HepG2 (cell line): ENCODE measurements around the gene INTS6L. TPM values are rescaled to one million over a fixed set of nuclear protein-coding genes. Genes with fewer than 3 reads are reported as not detected.

Experiments used
- ATAC-seq: fragments of 200-7000 bp; cut with Tn5 transposase; 3 replicates; pipeline ENCODE4 v1.9.1; 2020; ENCODE audit warnings: mild to moderate bottlenecking, moderate library complexity
- BruUV-seq: library from RNA; stranded (reverse); fragments of 400-500 nt; replicated peaks from 2 replicates; lab custom pipeline; 2021; lab: Mats Ljungman, UMichigan
- CTCF ChIA-PET: fragments of 300-600 bp; formaldehyde crosslinking; extraction: SDS; loops from one replicate; lab custom pipeline; 2021; ENCODE audit warnings: low total read pairs, inconsistent platforms, low intra/inter-chr PET ratio; lab: Yijun Ruan, JAX
- POLR2A ChIA-PET: fragments of 350-600 bp; sonication (Branson Sonifier 250); formaldehyde crosslinking; loops from one replicate; lab custom pipeline; 2020; ENCODE audit warnings: antibody characterized with exemption, inconsistent platforms; lab: Yijun Ruan, JAX
- DNase-seq: peaks from one replicate; pipeline ENCODE4 v3.0.0-alpha.2; 2015; ENCODE audit warnings: low spot score
- FAIRE-seq: peaks from 3 replicates; lab custom pipeline; 2011; peaks lifted over from hg19 to GRCh38; lab: Jason Lieb, UNC
- H2AFZ ChIP-seq: one replicate; pipeline ENCODE4 v1.6.1; 2011; ENCODE audit warnings: low read length, inconsistent platforms
- H3K27ac ChIP-seq: fragments of 300-600 bp; 3 replicates; pipeline ENCODE4 v1.8.0; 2011; ENCODE audit warnings: mixed run types, mild to moderate bottlenecking, mixed read lengths, low read length, inconsistent platforms; ENCODE audit not compliant: insufficient read depth; ENCODE audit errors: extremely low read length
- H3K27me3 ChIP-seq, 2 experiments: fragments of 200-600 bp in 1 of 2; 2 replicates in 1 of 2; 3 replicates in 1 of 2; pipeline versions ENCODE4 v1.6.0 to v1.8.0; 2011; ENCODE audit warnings: low read length in 2 of 2, mild to moderate bottlenecking in 2 of 2, moderate library complexity in 2 of 2, inconsistent platforms in 1 of 2; ENCODE audit not compliant: insufficient read depth in 2 of 2, control insufficient read depth in 1 of 2
- H3K36me3 ChIP-seq, 2 experiments: fragments of 200-600 bp in 1 of 2; replicated peaks in 1 of 2; 2 replicates in 1 of 2; 3 replicates in 1 of 2; pipeline versions ENCODE4 v1.5.1 to v1.8.0; 2011; ENCODE audit warnings: low read length in 2 of 2, inconsistent platforms in 1 of 2; ENCODE audit not compliant: insufficient read depth in 2 of 2, control insufficient read depth in 1 of 2
- H3K4me1 ChIP-seq: 2 replicates; pipeline ENCODE4 v1.5.1; 2012; ENCODE audit warnings: low read length, inconsistent platforms; ENCODE audit not compliant: insufficient read depth
- H3K4me2 ChIP-seq: 2 replicates; pipeline ENCODE4 v1.6.0; 2011; ENCODE audit warnings: low read depth, low read length, inconsistent platforms
- H3K4me3 ChIP-seq, 3 experiments: fragments of 200-600 bp in 1 of 3; sonication (generic), shearing (Covaris generic) in 1 of 3; replicated peaks in 1 of 3; 2 replicates each; pipeline ENCODE4 v1.5.1; 2011 to 2016; ENCODE audit warnings: low read length in 3 of 3, inconsistent platforms in 2 of 3, low read depth in 2 of 3, mild to moderate bottlenecking in 2 of 3, control low read depth in 1 of 3, mixed read lengths in 1 of 3; ENCODE audit not compliant: insufficient read depth in 1 of 3
- H3K79me2 ChIP-seq: one replicate; pipeline ENCODE4 v1.6.1; 2011; ENCODE audit warnings: low read length, inconsistent platforms; ENCODE audit not compliant: insufficient read depth
- H3K9ac ChIP-seq: 2 replicates; pipeline ENCODE4 v1.6.0; 2011; ENCODE audit warnings: mild to moderate bottlenecking, low read depth, low read length, inconsistent platforms; ENCODE audit not compliant: insufficient read depth
- H3K9me3 ChIP-seq: 2 replicates; pipeline ENCODE4 v1.5.1; 2012; ENCODE audit warnings: mild to moderate bottlenecking, low read length
- H4K20me1 ChIP-seq: 2 replicates; pipeline ENCODE4 v1.6.0; 2011; ENCODE audit warnings: inconsistent platforms, mild to moderate bottlenecking, low read length, moderate library complexity; ENCODE audit not compliant: insufficient read depth
- FOXO1 ChIP-seq: sonication (generic); formaldehyde crosslinking; IDR thresholded peaks from 2 replicates; pipeline ENCODE4 v1.4.0; 2020; ENCODE audit warnings: missing genetic modification reagents
- SPEN ChIP-seq: sonication (generic); formaldehyde crosslinking; IDR thresholded peaks from 2 replicates; pipeline ENCODE4 v1.5.1; 2020; ENCODE audit warnings: low read depth, mild to moderate bottlenecking, missing genetic modification reagents
- SRSF1 ChIP-seq: fragments of 200-400 bp; formaldehyde crosslinking; optimal IDR thresholded peaks from 2 replicates; pipeline ENCODE3; 2017; ENCODE audit warnings: mild to moderate bottlenecking, low read depth, low read length, moderate library complexity
- ZNF407 ChIP-seq: sonication (generic); formaldehyde crosslinking; IDR thresholded peaks from one replicate; pipeline ENCODE4 v1.5.1; 2020; ENCODE audit warnings: mild to moderate bottlenecking, missing genetic modification reagents; ENCODE audit errors: not compliant biosample characterization
- ZNF883 ChIP-seq: sonication (generic); formaldehyde crosslinking; IDR thresholded peaks from 2 replicates; pipeline ENCODE4 v1.5.1; 2020; ENCODE audit warnings: mild to moderate bottlenecking, missing genetic modification reagents; ENCODE audit errors: not compliant biosample characterization
- ZSCAN31 ChIP-seq: sonication (generic); formaldehyde crosslinking; IDR thresholded peaks from 2 replicates; pipeline ENCODE4 v1.5.0; 2020; ENCODE audit warnings: low read depth, mild to moderate bottlenecking, missing genetic modification reagents
- in situ Hi-C: cut with HindIII; loops from 2 replicates; pipeline ENCODE4 v1.10.0; 2017; ENCODE audit warnings: low pct_unique_long_range_greater_than_20kb; ENCODE audit not compliant: extremely low pct_ligation_motif_present
- intact Hi-C: fragments of 100-400 bp; cut with micrococcal nuclease; formaldehyde crosslinking; loops from one replicate; pipeline ENCODE4 v1.10.0; 2022; ENCODE audit not compliant: unreplicated experiment
- polyA plus RNA-seq, 8 experiments: library from polyadenylated mRNA; depleted of rRNA in 3 of 8; stranded (reverse) in 7 of 8; unstranded in 1 of 8; fragments of >200 nt; fragmentation: Illumina TruSeq in 4 of 8; extraction: Trizol in 4 of 8; gene quantifications; 2 replicates each; pipeline versions ENCODE4 v1.2.1 to v1.2.3, GENCODE V29; 2011 to 2016; ENCODE audit warnings: low read depth in 4 of 8, missing spikeins in 1 of 8, mixed read lengths in 1 of 8; ENCODE audit not compliant: insufficient read depth in 1 of 8
- total RNA-seq, 5 experiments: library from RNA; depleted of rRNA; stranded (reverse); fragments of >200 nt; fragmentation: Illumina TruSeq; extraction: Trizol; gene quantifications; 2 replicates each; pipeline ENCODE4 v1.2.3, GENCODE V29; 2016; ENCODE audit warnings: low read depth in 1 of 5

The INTS6L gene
- total and polyA plus RNA-seq, 2 of the 13 experiments (the other 11 are each of a cell fraction or from before 2014, with no cell fraction given): not detected

- no peak for TF ChIP-seq ZNF407 (CRISPR knock-in tag)
- no peak for TF ChIP-seq SRSF1
- no peak for TF ChIP-seq SPEN
- no peak for TF ChIP-seq ZSCAN31 (CRISPR knock-in tag)
- TF ChIP-seq, all 625 proteins: peak for 0
These were observed 22.2 kb upstream of the INTS6L start (continued) for GRCh38 chrX:135498236-135498635.

- H3K9ac ChIP-seq: no peak overlapping the region
- no peak for TF ChIP-seq FOXO1 (CRISPR knock-in tag)
- TF ChIP-seq ZNF883 (CRISPR knock-in tag): no peak
- no peaks in the 10 kb centered on the region for H3K79me2 ChIP-seq
- no peak for ATAC-seq
- ChIA-PET CTCF (no interaction called here), POLR2A (no interaction called here)
- H3K4me2 ChIP-seq: no peak overlapping the region
- H4K20me1 ChIP-seq: no peaks in the 10 kb centered on the region
- no peak overlapping the region for H2AFZ ChIP-seq
- H3K36me3 ChIP-seq: no peaks in the 10 kb centered on the region
- in situ Hi-C loops (no loop called here), intact Hi-C loops (no loop called here)
- H3K27me3 ChIP-seq: no peaks in the 10 kb centered on the region
- no peaks in the 10 kb centered on the region for H3K4me1 ChIP-seq
- BruUV-seq: no TSS peak
- no peak overlapping the region for H3K27ac ChIP-seq
- DNase-seq: no peak
- no peaks in the 10 kb centered on the region for H3K9me3 ChIP-seq
- H3K4me3 ChIP-seq: no peak overlapping the region
- no peak for FAIRE-seq
These were observed 15.1 kb upstream of the INTS6L start for GRCh38 chrX:135505351-135505750.
